Spinal cord (tissue), 10 donors: Measurements from ENCODE around the gene ANXA9. TPM values are rescaled to one million over a fixed set of nuclear protein-coding genes. Genes with fewer than 3 reads are reported as not detected.

ENCODE experiments used
- DNase-seq, 6 donors: peaks; one replicate each; pipeline versions ENCODE4 v3.0.0 to v3.0.0-alpha.2; 2013 to 2015; ENCODE audit warnings: low spot score in 6 of 6, low read depth in 4 of 6
- H3K27ac ChIP-seq: one replicate; pipeline ENCODE4 v1.5.1; 2013; ENCODE audit warnings: low read depth, low read length, control low read depth
- H3K27me3 ChIP-seq: one replicate; pipeline ENCODE4 v1.6.1; 2013; ENCODE audit warnings: low read length; ENCODE audit not compliant: control insufficient read depth, insufficient read depth
- H3K36me3 ChIP-seq: one replicate; pipeline ENCODE4 v1.6.1; 2013; ENCODE audit warnings: low read length; ENCODE audit not compliant: control insufficient read depth, insufficient read depth
- H3K4me1 ChIP-seq: one replicate; pipeline ENCODE4 v1.6.1; 2013; ENCODE audit warnings: low read length; ENCODE audit not compliant: control insufficient read depth, insufficient read depth
- H3K4me3 ChIP-seq: one replicate; pipeline ENCODE4 v1.5.1; 2013; ENCODE audit warnings: low read depth, low read length, control low read depth
- H3K9me3 ChIP-seq: one replicate; pipeline ENCODE4 v1.6.1; 2013; ENCODE audit warnings: low read length; ENCODE audit not compliant: control insufficient read depth, insufficient read depth
- WGBS: methylation state at CpG from one replicate; pipeline ENCODE4 v1.1.5; 2013; ENCODE audit warnings: missing lambda C conversion rate; ENCODE audit not compliant: insufficient coverage; 5-methylcytosine and 5-hydroxymethylcytosine counted together
- polyA plus RNA-seq, 2 donors: library from polyadenylated mRNA; unstranded; fragments of 120-200 nt; gene quantifications; one replicate each; pipeline ENCODE4 v1.2.1, GENCODE V29; 2013; ENCODE audit not compliant: insufficient read length in 2 of 2
- total RNA-seq, 2 donors: library from RNA; depleted of rRNA in 1 of 2; stranded (reverse); fragments of 120-200 nt in 1 of 2; fragments of >200 nt in 1 of 2; gene quantifications; one replicate each; pipeline versions ENCODE4 v1.2.3 to v1.2.4, GENCODE V29; 2013 to 2014
- donor health status: healthy.

Gene ANXA9
- total and polyA plus RNA-seq, 4 donors: 0.50 to 8.3 (median 4.0) TPM

DNA sequence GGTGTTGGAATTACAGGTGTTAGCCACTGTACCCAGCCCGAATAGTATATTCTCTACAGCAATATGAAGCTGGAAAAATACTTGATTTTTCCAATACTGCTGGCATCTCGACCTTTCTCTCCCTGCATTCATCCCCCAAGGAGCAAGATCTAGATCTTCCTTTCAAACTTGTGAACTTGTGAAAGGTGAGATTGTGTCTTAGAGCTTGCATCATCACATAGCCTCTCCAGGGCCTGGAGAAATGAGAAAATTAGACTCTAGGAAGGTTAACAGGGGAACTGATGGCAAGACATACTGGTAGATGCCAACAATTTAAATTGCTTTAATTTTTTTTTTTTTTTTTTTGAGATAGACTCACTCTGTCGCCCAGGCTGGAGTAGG is 28.2 kb downstream of the ANXA9 start:
- WGBS: 100% methylated on average over 2 of the region's 3 CpGs
- Histone ChIP-seq H3K4me3 (no peak overlapping the region), H3K9me3 (no peaks in the 10 kb centered on the region), H3K27me3 (no peaks in the 10 kb centered on the region), H3K4me1 (peaks cover 47% of the 10 kb centered on the region), H3K27ac (no peak overlapping the region), H3K36me3 (peaks cover 5% of the 10 kb centered on the region)
- DNase-seq: no peak

- Histone ChIP-seq H3K4me3 (no peak overlapping the region), H3K27ac (no peak overlapping the region), H3K27me3 (no peaks in the 10 kb centered on the region), H3K4me1 (peaks cover 44% of the 10 kb centered on the region), H3K36me3 (peaks cover 5% of the 10 kb centered on the region), H3K9me3 (no peaks in the 10 kb centered on the region)
- 72% methylated on average over 2 of the region's 4 CpGs for WGBS
- no peak for DNase-seq
These were observed 29.2 kb downstream of the ANXA9 start for GRCh38 chr1:151011154-151011850.

DNA sequence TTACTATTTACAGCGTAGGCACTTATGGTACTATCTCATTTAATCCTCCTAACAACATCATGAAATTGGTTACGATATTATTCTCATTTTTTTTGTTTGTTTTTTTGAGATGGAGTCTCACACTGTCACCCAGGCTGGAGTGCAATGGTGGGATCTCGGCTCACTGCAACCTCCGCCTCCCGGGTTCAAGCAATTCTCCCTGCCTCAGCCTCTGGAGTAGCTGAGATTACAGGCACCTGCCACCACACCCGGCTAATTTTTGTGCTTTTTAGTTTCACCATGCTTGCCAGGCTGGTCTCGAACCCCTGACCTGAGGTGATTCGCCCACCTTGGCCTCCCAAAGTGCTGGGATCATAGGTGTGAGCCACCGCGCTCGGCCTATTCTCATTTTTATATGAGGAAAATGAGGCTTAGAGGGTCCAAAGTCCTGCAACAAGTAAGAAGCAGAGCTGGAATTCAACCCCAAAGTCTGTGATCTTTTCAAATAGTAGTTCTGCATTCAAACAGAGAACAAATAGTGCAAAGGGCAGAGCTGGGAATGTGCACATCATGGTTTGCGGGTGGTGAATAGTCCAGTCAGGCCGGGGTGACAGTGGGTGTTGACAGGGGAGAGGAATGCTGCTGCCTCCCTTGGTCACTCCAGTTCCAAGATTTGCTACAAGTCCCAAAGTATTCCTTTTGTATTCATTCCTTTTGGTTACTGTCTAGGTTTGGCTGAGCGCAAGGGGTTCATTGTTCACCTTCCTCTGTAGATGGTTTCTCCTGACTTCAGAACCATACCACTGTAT is 30.8 kb downstream of the ANXA9 start:
- no peaks in the 10 kb centered on the region for H3K9me3 ChIP-seq
- H3K27ac ChIP-seq: peak overlapping the region; percentile 75
- H3K4me3 ChIP-seq: no peak overlapping the region
- no peaks in the 10 kb centered on the region for H3K27me3 ChIP-seq
- H3K4me1 ChIP-seq: peaks cover 30% of the 10 kb centered on the region
- peaks cover 7% of the 10 kb centered on the region for H3K36me3 ChIP-seq
- 90% methylated on average over 12 of the region's 14 CpGs for WGBS
- DNase-seq: no peak

DNA sequence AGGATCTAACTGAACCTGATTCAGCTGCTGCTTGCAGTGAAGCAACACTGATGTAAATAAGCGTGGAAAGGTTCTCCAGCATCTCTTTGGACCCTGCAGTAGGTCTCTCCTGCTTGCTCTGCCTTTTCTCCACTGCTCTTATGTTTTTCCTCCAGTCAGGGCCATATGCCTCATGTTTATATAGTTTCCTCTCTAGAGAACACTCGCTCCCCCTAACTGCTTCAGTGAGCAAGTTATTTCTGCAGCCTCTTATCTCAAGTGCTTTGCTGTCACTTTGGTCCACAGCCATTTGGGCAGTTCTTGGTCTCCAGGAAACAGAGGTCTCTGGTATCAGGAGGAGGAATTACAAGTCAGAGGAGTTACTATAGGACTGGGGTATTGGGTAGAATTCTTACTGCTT is 31.4 kb downstream of the ANXA9 start:
- peaks cover 7% of the 10 kb centered on the region for H3K36me3 ChIP-seq
- WGBS: 47% methylated on average over 2 of the region's 2 CpGs
- H3K4me1 ChIP-seq: peaks cover 28% of the 10 kb centered on the region
- H3K9me3 ChIP-seq: no peaks in the 10 kb centered on the region
- H3K27ac ChIP-seq: peak overlapping the region; percentile 75
- DNase-seq: peak in 2 of 6 donors; percentile 16 to 41
- H3K4me3 ChIP-seq: no peak overlapping the region
- no peaks in the 10 kb centered on the region for H3K27me3 ChIP-seq

- no peaks in the 10 kb centered on the region for H3K9me3 ChIP-seq
- H3K36me3 ChIP-seq: peaks cover 45% of the 10 kb centered on the region
- H3K4me3 ChIP-seq: no peak overlapping the region
- 35% methylated on average over 4 of the region's 6 CpGs for WGBS
- no peaks in the 10 kb centered on the region for H3K4me1 ChIP-seq
- H3K27ac ChIP-seq: no peak overlapping the region
- H3K27me3 ChIP-seq: no peaks in the 10 kb centered on the region
- peak in 2 of 6 donors; percentile 79 to 83 for DNase-seq
These were observed 42.6 kb downstream of the ANXA9 start for GRCh38 chr1:151024540-151025146.

DNA sequence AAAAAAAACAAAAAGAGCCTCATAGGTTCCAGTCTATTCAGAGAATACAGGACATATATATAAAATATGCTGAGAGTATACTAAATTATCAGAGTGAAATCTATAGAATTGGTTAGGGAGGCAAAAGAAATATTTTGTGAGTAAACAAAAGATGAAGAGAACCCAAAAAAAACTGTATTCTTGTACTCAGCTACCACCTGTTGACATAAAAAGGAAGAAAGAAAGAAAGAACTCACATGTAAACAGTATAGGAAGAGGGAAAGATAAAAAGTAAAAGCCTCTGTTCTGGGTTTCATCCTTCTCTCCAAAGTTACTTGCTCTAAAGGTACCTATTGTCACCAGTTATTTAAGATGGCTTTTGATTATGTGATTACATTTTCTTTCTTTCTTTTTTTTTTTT is 44.4 kb downstream of the ANXA9 start:
- Histone ChIP-seq H3K4me3 (no peak overlapping the region), H3K9me3 (no peaks in the 10 kb centered on the region), H3K4me1 (no peaks in the 10 kb centered on the region), H3K27ac (no peak overlapping the region), H3K36me3 (peaks cover 54% of the 10 kb centered on the region), H3K27me3 (no peaks in the 10 kb centered on the region)
- no peak for DNase-seq

- 97% methylated on average over 4 of the region's 8 CpGs for WGBS
- Histone ChIP-seq H3K4me3 (no peak overlapping the region), H3K9me3 (no peaks in the 10 kb centered on the region), H3K36me3 (peaks cover 56% of the 10 kb centered on the region), H3K4me1 (no peaks in the 10 kb centered on the region), H3K27me3 (no peaks in the 10 kb centered on the region), H3K27ac (no peak overlapping the region)
- DNase-seq: no peak
These were observed 50.1 kb downstream of the ANXA9 start for GRCh38 chr1:151032164-151032563.

- no peak for DNase-seq
- Histone ChIP-seq H3K36me3 (peaks cover 33% of the 10 kb centered on the region), H3K9me3 (no peaks in the 10 kb centered on the region), H3K27me3 (no peaks in the 10 kb centered on the region), H3K4me3 (no peak overlapping the region), H3K4me1 (no peaks in the 10 kb centered on the region), H3K27ac (no peak overlapping the region)
- 100% methylated on average over 1 of the region's 3 CpGs for WGBS
These were observed 53.1 kb downstream of the ANXA9 start for GRCh38 chr1:151035167-151035566.

DNA sequence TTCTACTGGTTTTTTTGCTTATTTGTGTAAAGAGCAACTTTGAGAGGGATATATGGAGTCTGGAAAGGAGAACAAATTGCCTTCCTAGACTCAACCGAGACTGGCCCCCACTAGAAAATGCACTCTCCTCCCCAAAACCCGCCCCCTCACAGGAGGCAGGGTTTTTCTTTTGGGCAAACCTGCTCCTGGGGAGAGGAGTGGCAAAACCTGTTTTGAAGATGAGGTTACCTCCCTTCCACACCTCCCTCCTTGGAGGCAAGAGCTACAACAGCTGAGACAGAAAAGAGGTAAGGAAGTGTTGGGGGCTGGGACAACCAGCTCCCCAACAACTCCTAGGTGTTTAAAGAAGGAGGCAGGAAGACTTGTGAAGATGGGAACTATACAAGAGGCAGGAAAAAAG is 54.3 kb downstream of the ANXA9 start, which contains the start of gene BNIPL:
Gene BNIPL (plus strand): TSS at position 231 of the 400 bp plus-strand sequence. CDS start 140 bp downstream, at position 371.
- H3K9me3 ChIP-seq: no peaks in the 10 kb centered on the region
- no CpG with 5 or more reads among the region's 2 CpGs for WGBS
- no peak for DNase-seq

More for the DNA sequence above, 54.3 kb downstream of the ANXA9 start, which contains the start of gene BNIPL:
- Histone ChIP-seq H3K4me3 (no peak within 1 kb of the TSS), H3K27me3 (no peaks in the 10 kb centered on the region), H3K4me1 (no peaks in the 10 kb centered on the region), H3K27ac (no peak within 1 kb of the TSS), H3K36me3 (peaks cover 28% of the 10 kb centered on the region)
